SK-MEL-5 (cell line): ENCODE measurements around the gene TTL. TPM values are rescaled to one million over a fixed set of nuclear protein-coding genes. Genes with fewer than 3 reads are reported as not detected.

ENCODE experiments used
- small RNA-seq, 2 experiments: library from RNA; depleted of rRNA; stranded (forward); fragments of <200 nt; gene quantifications; one replicate each; pipeline ENCODE3, GENCODE V24; 2014
- total RNA-seq: library from RNA; depleted of rRNA; stranded (reverse); fragments of >200 nt; shearing (Covaris generic); gene quantifications from 2 replicates; pipeline ENCODE4 v1.2.3, GENCODE V29; 2014; rRNA removed

Gene TTL
- total RNA-seq, 1 experiment from 2014 or later = 66.6 TPM

Small RNAs within 50 kb of the gene (small RNA-seq; reads per million reads assigned to genes)
- gene RF00019 = 0 reads per million in 2 experiments

Other genes with a start within 250 kb of the TTL start
- 19.7 and 22.7 TPM in 2 replicates for gene ZC3H8, start 227.1 kb upstream of the TTL start, total RNA-seq
- 1.8 and 2.0 TPM in 2 replicates for gene ZC3H6, start 206.6 kb upstream of the TTL start, total RNA-seq
- gene RGPD8, start 48.5 kb upstream of the TTL start, total RNA-seq = 1.2 and 2.0 TPM in 2 replicates
- 30.8 and 32.0 TPM in 2 replicates for gene POLR1B, start 60.3 kb downstream of the TTL start, total RNA-seq
- 17.0 and 25.2 TPM in 2 replicates for gene CHCHD5, start 102.5 kb downstream of the TTL start, total RNA-seq
- gene SLC20A1, start 163.8 kb downstream of the TTL start, total RNA-seq = 29.2 and 32.8 TPM in 2 replicates
- gene NT5DC4, start 238.9 kb downstream of the TTL start, total RNA-seq = 0.13 TPM in 1 of 2 replicates, not detected in the other